HEK293 (cell line): ENCODE measurements around the gene STAB2.

ENCODE experiments used
- CTCF ChIA-PET: fragments of 350-600 bp; formaldehyde crosslinking; extraction: SDS; loops from one replicate; lab custom pipeline; 2021; ENCODE audit warnings: antibody characterized with exemption; lab: Yijun Ruan, JAX
- POLR2A ChIA-PET: fragments of 300-600 bp; formaldehyde crosslinking; extraction: SDS; loops from one replicate; lab custom pipeline; 2020; ENCODE audit warnings: antibody characterized with exemption, inconsistent platforms; lab: Yijun Ruan, JAX
- H3K27ac ChIP-seq: fragments of 200-500 bp; sonication (Bioruptor generic); 2 replicates; pipeline ENCODE4 v1.5.1; 2014; ENCODE audit warnings: low read depth, low read length, control low read depth, inconsistent platforms; ENCODE audit errors: extremely low read depth
- H3K36me3 ChIP-seq, 2 experiments: fragments of 200-500 bp in 1 of 2; sonication (Bioruptor generic) in 1 of 2; 1 replicate in 1 of 2; 2 replicates in 1 of 2; pipeline ENCODE4 v1.5.1; 2014 to 2017; ENCODE audit warnings: inconsistent platforms in 2 of 2, low read length in 2 of 2; ENCODE audit not compliant: control insufficient read depth in 2 of 2, insufficient read depth in 1 of 2
- H3K4me1 ChIP-seq: fragments of 200-500 bp; sonication (Bioruptor generic); 2 replicates; pipeline ENCODE4 v1.5.1; 2014; ENCODE audit warnings: mild to moderate bottlenecking, low read length, inconsistent platforms; ENCODE audit not compliant: control insufficient read depth, insufficient read depth
- H3K4me3 ChIP-seq: 2 replicates; pipeline ENCODE4 v1.5.1; 2011; ENCODE audit warnings: low read depth, mild to moderate bottlenecking, control low read depth, low read length, moderate library complexity
- H3K9me3 ChIP-seq: fragments of 200-500 bp; sonication (Bioruptor generic); 2 replicates; pipeline ENCODE4 v1.5.1; 2014; ENCODE audit warnings: low read depth, low read length, inconsistent platforms; ENCODE audit not compliant: control insufficient read depth, insufficient read depth
- PATZ1 ChIP-seq: fragments of 450-650 bp; formaldehyde crosslinking; IDR thresholded peaks from 2 replicates; pipeline ENCODE4 v1.5.1; 2016; ENCODE audit warnings: missing biosample characterization, missing genetic modification characterization
- ZBTB20 ChIP-seq: fragments of 450-650 bp; formaldehyde crosslinking; IDR thresholded peaks from 2 replicates; pipeline ENCODE4 v1.5.1; 2016; ENCODE audit warnings: missing biosample characterization, missing genetic modification characterization
- ZBTB48 ChIP-seq: fragments of 450-650 bp; formaldehyde crosslinking; IDR thresholded peaks from 2 replicates; pipeline ENCODE4 v1.5.1; 2016; ENCODE audit warnings: missing biosample characterization, missing genetic modification characterization
- ZBTB6 ChIP-seq: fragments of 450-650 bp; formaldehyde crosslinking; IDR thresholded peaks from 2 replicates; pipeline ENCODE4 v1.5.1; 2017; ENCODE audit warnings: missing biosample characterization, missing genetic modification characterization
- ZBTB8A ChIP-seq: fragments of 450-650 bp; formaldehyde crosslinking; IDR thresholded peaks from 2 replicates; pipeline ENCODE4 v1.5.1; 2016; ENCODE audit warnings: missing biosample characterization, missing genetic modification characterization
- ZNF132 ChIP-seq: fragments of 450-650 bp; formaldehyde crosslinking; IDR thresholded peaks from 2 replicates; pipeline ENCODE4 v1.5.1; 2017; ENCODE audit warnings: missing biosample characterization, missing genetic modification characterization, borderline replicate concordance
- ZNF138 ChIP-seq: fragments of 450-650 bp; formaldehyde crosslinking; IDR thresholded peaks from 2 replicates; pipeline ENCODE4 v1.5.1; 2016; ENCODE audit warnings: missing biosample characterization, missing genetic modification characterization, borderline replicate concordance
- ZNF16 ChIP-seq: fragments of 450-650 bp; formaldehyde crosslinking; IDR thresholded peaks from 2 replicates; pipeline ENCODE4 v1.5.1; 2016; ENCODE audit warnings: low read depth, missing biosample characterization, missing genetic modification characterization
- ZNF266 ChIP-seq: fragments of 450-650 bp; formaldehyde crosslinking; IDR thresholded peaks from 2 replicates; pipeline ENCODE4 v1.5.1; 2016; ENCODE audit warnings: missing biosample characterization, missing genetic modification characterization, low read depth
- ZNF311 ChIP-seq: fragments of 450-650 bp; formaldehyde crosslinking; IDR thresholded peaks from 2 replicates; pipeline ENCODE4 v1.5.1; 2017; ENCODE audit warnings: missing biosample characterization, missing genetic modification characterization, borderline replicate concordance
- ZNF335 ChIP-seq: fragments of 450-650 bp; formaldehyde crosslinking; conservative IDR thresholded peaks from 2 replicates; pipeline ENCODE4 v1.5.1; 2016; ENCODE audit warnings: missing biosample characterization, missing genetic modification characterization
- ZNF350 ChIP-seq: fragments of 450-650 bp; formaldehyde crosslinking; IDR thresholded peaks from 2 replicates; pipeline ENCODE4 v1.5.0; 2017; ENCODE audit warnings: missing biosample characterization, mild to moderate bottlenecking, missing genetic modification characterization
- ZNF354C ChIP-seq: fragments of 450-650 bp; formaldehyde crosslinking; IDR thresholded peaks from 2 replicates; pipeline ENCODE4 v1.5.1; 2016; ENCODE audit warnings: missing biosample characterization, missing genetic modification characterization, low read depth, borderline replicate concordance
- ZNF404 ChIP-seq: fragments of 450-650 bp; formaldehyde crosslinking; IDR thresholded peaks from 2 replicates; pipeline ENCODE4 v1.5.1; 2017; ENCODE audit warnings: missing biosample characterization, missing genetic modification characterization
- ZNF521 ChIP-seq: fragments of 450-650 bp; formaldehyde crosslinking; IDR thresholded peaks from 2 replicates; pipeline ENCODE4 v1.5.1; 2017; ENCODE audit warnings: missing biosample characterization, mild to moderate bottlenecking, missing genetic modification characterization
- ZNF530 ChIP-seq: fragments of 450-650 bp; formaldehyde crosslinking; IDR thresholded peaks from 2 replicates; pipeline ENCODE4 v1.5.1; 2016; ENCODE audit warnings: low read depth, missing biosample characterization, missing genetic modification characterization
- ZNF580 ChIP-seq: fragments of 450-650 bp; formaldehyde crosslinking; IDR thresholded peaks from 2 replicates; pipeline ENCODE4 v1.5.1; 2016; ENCODE audit warnings: missing biosample characterization, missing genetic modification characterization
- ZNF624 ChIP-seq: fragments of 450-650 bp; formaldehyde crosslinking; IDR thresholded peaks from 2 replicates; pipeline ENCODE4 v1.5.1; 2017; ENCODE audit warnings: missing biosample characterization, missing genetic modification characterization
- ZNF704 ChIP-seq: fragments of 450-650 bp; formaldehyde crosslinking; IDR thresholded peaks from 2 replicates; pipeline ENCODE4 v1.5.1; 2016; ENCODE audit warnings: missing biosample characterization, missing genetic modification characterization
- ZNF777 ChIP-seq: fragments of 450-650 bp; formaldehyde crosslinking; IDR thresholded peaks from 2 replicates; pipeline ENCODE4 v1.5.1; 2017; ENCODE audit warnings: missing biosample characterization, missing genetic modification characterization, borderline replicate concordance
- ZNF843 ChIP-seq: fragments of 450-650 bp; formaldehyde crosslinking; IDR thresholded peaks from 2 replicates; pipeline ENCODE4 v1.5.1; 2016; ENCODE audit warnings: missing biosample characterization, missing genetic modification characterization
- ZSCAN4 ChIP-seq: fragments of 450-650 bp; formaldehyde crosslinking; IDR thresholded peaks from 2 replicates; pipeline ENCODE4 v1.5.1; 2017; ENCODE audit warnings: missing biosample characterization, missing genetic modification characterization

STAB2 gene

DNA sequence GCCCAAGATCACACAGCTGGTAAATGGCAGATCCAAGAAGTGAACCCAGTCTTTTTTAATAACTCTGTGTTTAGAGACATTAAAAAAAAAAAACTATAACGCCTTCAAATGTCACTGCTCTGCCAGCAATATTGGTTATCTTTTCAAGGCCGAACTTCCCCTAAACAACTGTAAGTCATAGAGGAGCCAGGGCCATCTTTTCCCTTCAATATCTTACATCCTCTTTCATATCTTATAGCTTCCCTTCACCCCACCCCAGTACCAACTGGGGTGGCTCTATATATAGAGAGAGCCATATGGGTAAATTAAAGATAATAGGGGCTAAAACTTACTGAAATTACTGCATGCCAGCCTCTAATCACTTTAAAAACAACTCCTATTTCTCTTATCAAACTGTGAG is 100.2 kb downstream of the STAB2 start:
- TF ChIP-seq ZNF404 (tag by site-specific recombination) (no peak), ZSCAN4 (tag by site-specific recombination) (no peak), ZNF530 (no peak), ZNF624 (tag by site-specific recombination) (no peak), ZNF266 (no peak)
- Histone ChIP-seq H3K9me3 (no peaks in the 10 kb centered on the region), H3K4me3 (no peak overlapping the region), H3K27ac (no peak overlapping the region), H3K4me1 (no peaks in the 10 kb centered on the region), H3K36me3 (no peaks in the 10 kb centered on the region)
- ChIA-PET CTCF (no interaction called here), POLR2A (no interaction called here)

- CTCF ChIA-PET: interaction anchor here (0.6 to 0.7 kb wide), 2 partner anchors 18 to 56 kb away, joined by 3 to 4 read pairs; no protein-coding TSS in a partner anchor
- Histone ChIP-seq H3K4me1 (no peaks in the 10 kb centered on the region), H3K4me3 (no peak overlapping the region), H3K9me3 (no peaks in the 10 kb centered on the region), H3K27ac (no peak overlapping the region), H3K36me3 (no peaks in the 10 kb centered on the region)
- TF ChIP-seq ZNF843 (tag by site-specific recombination): no peak
- no peak for TF ChIP-seq ZNF521 (tag by site-specific recombination)
- TF ChIP-seq ZBTB6 (tag by site-specific recombination): no peak
- no peak for TF ChIP-seq ZBTB20 (tag by site-specific recombination)
- TF ChIP-seq ZNF16 (tag by site-specific recombination): no peak
- no peak for TF ChIP-seq PATZ1 (tag by site-specific recombination)
- no peak for TF ChIP-seq ZBTB8A (tag by site-specific recombination)
- TF ChIP-seq ZNF580: no peak
- no peak for TF ChIP-seq ZNF138 (tag by site-specific recombination)
- no peak for TF ChIP-seq ZNF132 (tag by site-specific recombination)
- TF ChIP-seq ZNF354C (tag by site-specific recombination): no peak
- TF ChIP-seq ZNF704 (tag by site-specific recombination): no peak
- TF ChIP-seq ZNF777: no peak
- TF ChIP-seq ZBTB48: no peak
- TF ChIP-seq ZNF350 (tag by site-specific recombination): no peak
- TF ChIP-seq ZNF335: no peak
- TF ChIP-seq ZNF311 (tag by site-specific recombination): no peak
- POLR2A ChIA-PET: no interaction called here
Observed at GRCh38 chr12:103688376-103689063, 101.4 kb downstream of the STAB2 start.
